Ureter (tissue), 1 donor: Measurements from ENCODE around the gene THSD4. TPM values are rescaled to one million over a fixed set of nuclear protein-coding genes. Genes with fewer than 3 reads are reported as not detected.

ENCODE experiments used
- DNase-seq: peaks from one replicate; pipeline ENCODE4 v3.0.0-alpha.2; 2020; ENCODE audit warnings: low spot score
- total RNA-seq: library from RNA; stranded (reverse); gene quantifications from one replicate; pipeline ENCODE4 v1.2.4, GENCODE V29; 2023
- donor health status: DM: yes; HTN: yes; CAD: no.

The THSD4 gene
- total RNA-seq, 1 donor from 2014 or later: 57.9 TPM

- no peak for DNase-seq
Measured at GRCh38 chr15:71581398-71581930, 466.2 kb downstream of the THSD4 start.

GRCh38 chr15:71585159-71585558 is 469.9 kb downstream of the THSD4 start:
- DNase-seq: no peak

- no peak for DNase-seq
Measured at GRCh38 chr15:71586463-71586862, 471.2 kb downstream of the THSD4 start.

- DNase-seq: no peak
Measured at GRCh38 chr15:71588746-71589145, 473.5 kb downstream of the THSD4 start.

- no peak for DNase-seq
Measured at GRCh38 chr15:71591057-71591456, 475.8 kb downstream of the THSD4 start.

DNA sequence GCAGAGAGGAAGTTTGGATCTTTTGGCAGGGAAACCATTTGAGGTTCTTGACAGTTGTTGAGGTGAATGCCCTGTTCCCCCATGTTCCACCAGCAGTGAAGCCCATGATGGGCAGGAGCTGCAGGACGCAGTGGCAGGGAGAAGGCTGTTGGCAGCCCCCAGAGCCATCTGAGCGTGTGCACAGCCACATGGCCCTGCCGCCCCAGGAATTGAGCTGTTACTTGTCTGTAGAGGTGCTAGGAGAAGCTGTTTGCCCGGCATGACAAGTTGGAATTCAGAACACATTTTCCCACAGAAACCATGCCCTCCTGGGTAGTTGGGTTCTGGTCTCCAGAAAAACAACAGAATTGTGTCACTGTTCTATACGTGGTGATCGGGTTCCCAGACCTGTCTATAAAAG is 476.9 kb downstream of the THSD4 start:
- no peak for DNase-seq

GRCh38 chr15:71595846-71596553 is 480.7 kb downstream of the THSD4 start:
- DNase-seq: no peak

DNA sequence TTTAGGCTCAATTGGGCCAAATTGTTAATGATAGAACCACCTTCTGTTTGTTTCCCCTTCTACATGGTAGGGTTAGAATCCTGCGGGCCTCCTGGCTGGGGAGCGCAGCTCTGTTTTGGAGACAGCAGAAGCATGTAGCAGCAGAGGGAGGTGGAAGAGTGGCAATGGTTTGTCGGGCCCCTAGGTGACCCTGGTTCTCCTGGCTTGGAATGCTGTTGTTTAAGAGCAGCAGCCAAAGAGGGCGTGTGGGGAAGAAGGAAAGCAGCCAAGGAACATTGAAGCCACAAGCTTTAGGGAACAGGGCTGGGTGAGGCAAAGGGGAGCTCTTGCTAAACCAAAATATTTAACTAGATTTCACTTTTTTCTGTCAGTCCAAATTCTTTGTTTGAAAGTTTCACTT is 481.4 kb downstream of the THSD4 start:
- no peak for DNase-seq

DNA sequence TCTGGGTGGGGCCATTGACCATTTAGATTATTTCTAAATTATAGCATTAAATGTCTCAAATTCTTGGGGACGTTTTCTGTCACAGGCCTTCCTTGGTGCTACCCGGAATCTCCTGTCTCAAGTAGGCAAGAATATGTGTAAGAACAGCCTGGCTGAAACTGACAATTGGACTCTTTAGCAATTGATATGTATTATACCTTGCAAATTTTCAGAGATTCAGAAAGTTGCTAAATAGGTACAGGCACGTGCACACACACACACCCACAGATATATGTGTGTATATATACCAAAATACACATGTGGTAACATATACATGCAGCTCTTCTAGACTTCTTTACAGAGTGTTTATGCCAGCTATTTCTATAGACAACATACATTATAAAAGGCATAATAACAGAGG is 481.9 kb downstream of the THSD4 start:
- no peak for DNase-seq

DNA sequence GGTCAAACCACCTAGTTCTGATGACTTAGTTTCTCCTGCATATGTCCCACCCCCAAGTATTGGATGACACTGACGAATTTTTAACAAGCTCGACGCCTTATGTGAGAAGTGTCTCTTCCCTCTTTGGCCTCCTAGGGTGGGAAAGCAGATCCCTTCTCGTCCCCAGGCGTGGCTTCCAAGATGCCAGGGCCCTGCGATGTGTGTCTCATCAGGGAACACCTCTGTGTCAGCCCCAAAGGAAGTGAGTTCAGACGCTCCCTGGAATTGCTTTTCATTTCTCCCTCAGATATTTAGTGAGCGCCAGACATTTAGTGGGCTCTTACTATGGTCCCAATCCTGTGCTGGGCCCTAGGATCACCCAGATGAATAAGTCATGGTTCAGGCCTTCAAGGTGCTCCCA is 482.4 kb downstream of the THSD4 start:
- DNase-seq: no peak

- DNase-seq: no peak
Measured at GRCh38 chr15:71598741-71599140, 483.5 kb downstream of the THSD4 start.

GRCh38 chr15:71599418-71600151 is 484.3 kb downstream of the THSD4 start:
- no peak for DNase-seq

- DNase-seq: no peak
Measured at GRCh38 chr15:71600237-71600636, 485.0 kb downstream of the THSD4 start.

DNA sequence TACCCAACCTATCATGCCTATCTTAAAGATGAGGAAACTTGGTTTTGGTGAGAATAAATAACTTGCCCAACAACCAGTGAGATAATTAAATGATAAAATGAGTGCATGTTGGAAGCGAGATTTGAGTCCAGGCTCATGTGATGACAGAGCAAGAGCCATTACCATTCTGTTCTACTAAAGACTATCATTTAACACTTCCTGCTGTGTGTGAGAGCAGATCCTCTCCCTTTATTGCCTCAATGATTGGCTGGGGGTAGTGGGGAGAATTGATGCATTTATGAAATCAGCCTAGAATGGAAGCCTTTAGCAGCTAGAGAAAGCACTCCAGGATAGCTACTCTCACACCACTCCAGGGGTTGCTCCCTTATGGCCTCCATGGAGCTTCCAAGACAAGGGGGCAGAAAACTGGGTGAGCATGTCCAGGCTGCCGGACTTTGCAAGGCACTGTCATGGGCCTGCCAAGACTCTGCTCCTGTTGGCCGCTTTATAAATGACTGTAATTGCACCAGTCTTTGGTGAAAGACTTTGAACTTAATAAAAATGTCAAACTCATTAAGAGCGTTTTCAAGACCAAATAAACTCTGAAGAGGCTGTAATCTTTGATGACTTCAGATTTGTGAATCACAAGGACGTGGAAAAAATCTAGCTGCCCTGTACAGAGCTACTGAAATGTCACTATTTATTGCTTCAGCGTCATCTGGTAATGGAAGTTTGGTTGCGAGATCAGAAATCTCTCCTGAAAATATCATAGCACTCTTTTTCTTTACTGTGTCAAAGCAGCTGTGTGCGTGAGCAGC is 486.0 kb downstream of the THSD4 start:
- DNase-seq: no peak

DNA sequence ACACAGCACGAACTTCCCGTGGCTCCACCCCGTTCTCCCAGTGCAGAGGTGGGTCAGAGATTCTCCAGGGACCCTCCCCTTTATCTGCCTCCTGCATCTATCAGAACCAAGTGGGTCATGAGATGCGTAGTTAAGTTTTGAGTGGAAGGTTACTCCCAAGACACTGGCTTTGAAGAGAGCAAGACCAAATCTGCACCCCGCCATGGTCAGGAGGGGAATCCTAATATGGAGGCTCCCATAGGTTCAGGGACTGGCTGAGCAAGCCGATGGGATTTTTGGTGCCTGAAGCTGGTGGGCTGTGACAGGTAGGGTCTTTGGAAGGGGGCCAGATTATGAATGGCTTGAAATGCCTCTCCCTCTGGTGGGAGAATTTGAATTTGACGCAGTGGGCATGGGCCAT is 488.1 kb downstream of the THSD4 start:
- no peak for DNase-seq

DNA sequence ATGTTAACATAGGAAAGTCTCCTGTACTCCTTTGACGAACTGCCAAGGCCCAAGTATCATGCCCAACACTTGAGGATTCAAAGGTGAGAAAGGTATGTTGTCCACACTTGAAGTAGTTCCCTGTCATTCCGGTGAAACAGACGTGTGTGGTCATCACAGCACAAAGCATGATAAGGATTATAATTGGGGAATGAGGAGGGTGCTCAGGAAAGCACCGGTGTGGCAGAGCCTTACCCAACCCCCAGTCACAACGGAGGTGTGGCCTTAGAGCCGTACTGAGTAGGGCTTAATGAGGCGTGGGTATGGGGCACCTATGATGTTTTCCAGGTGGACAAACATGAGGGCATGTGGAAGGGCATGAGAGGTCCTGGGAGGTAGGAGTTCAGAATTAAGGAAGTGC is 492.1 kb downstream of the THSD4 start:
- no peak for DNase-seq

- no peak for DNase-seq
Measured at GRCh38 chr15:71610728-71611552, 495.7 kb downstream of the THSD4 start.

DNA sequence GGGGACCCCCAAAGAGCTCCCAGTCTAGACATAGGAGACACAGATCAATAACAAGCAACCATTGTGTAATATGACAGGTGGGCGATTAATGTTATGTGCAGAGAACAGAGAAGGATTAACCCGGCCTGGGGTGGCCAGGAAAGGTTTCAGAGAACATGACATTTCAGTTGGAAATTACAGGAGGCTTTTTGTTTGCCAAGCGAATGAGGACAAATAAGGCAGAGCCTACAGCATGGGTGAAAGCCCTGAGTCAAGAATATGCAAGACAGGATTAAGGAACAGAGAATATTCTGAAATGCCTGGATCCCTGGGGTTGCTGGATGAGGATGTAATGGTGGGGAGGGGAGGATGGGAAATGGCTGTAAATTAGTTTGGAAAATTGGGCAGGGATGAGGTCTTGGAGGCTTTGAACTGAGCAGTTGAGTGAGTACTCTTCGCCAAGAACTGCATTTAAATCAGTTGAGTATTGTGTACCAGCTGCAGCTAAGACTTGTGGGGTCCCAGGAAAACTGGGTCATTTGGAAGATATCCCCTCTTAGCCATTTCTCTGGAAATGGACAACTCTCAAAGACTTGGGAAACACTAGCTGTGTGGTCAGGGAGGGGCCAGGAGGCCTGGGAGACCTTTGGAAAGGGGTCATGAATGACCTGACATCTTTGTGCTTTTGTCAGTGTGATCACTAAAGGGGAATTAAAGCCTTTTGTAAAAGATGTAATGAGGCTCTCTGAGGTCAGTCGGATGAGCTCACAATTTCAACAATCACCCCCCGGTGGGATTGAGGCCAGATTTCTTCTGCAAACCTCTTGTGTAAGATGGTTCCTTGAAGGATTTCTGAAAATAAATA is 496.5 kb downstream of the THSD4 start:
- DNase-seq: peak; percentile 48

DNA sequence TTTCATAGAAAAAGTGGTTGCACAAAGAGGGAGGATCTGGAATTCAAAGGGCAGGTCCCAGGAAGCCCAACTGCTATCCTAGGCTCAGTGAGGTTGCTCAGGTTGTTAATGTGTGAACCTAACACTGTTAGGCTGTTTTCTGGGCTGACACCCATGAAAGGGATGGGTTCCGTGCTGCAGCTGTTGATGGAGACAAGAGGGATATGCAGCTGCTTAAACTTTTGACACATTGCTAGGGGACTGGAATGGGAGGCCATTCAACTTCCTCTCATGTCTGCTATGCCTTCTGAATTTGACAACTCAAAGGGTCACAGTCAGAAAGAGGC is 497.1 kb downstream of the THSD4 start:
- no peak for DNase-seq

- no peak for DNase-seq
Measured at GRCh38 chr15:71612869-71613268, 497.6 kb downstream of the THSD4 start.

DNA sequence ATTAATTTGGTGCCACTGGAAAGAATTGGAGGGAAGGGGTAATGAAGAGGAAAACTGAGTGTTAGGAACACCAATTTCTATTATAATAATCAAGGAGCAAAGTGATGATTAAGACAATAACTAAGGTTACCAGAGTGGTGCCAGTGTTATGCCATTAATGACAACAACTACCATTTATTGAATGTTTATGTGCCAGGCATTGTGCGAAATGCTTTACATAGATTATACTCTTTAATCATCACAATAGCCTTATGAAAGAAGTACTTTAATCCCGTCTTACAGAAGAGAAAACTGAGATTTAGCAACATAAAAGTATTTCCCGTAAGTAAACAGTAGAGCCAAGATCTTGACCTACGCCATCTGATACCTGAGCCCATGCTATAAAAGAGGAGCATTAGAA is 507.8 kb downstream of the THSD4 start:
- no peak for DNase-seq
